A673 (cell line): ENCODE data around the gene ZBTB20. TPM values are rescaled to one million over a fixed set of nuclear protein-coding genes. Genes with fewer than 3 reads are reported as not detected.

Source experiments
- BruUV-seq: library from RNA; stranded (reverse); fragments of 400-500 nt; replicated peaks from 2 replicates; lab custom pipeline; 2021; lab: Mats Ljungman, UMichigan
- CTCF ChIA-PET: fragments of 300-600 bp; sonication (Branson Sonifier 250); formaldehyde crosslinking; loops from one replicate; lab custom pipeline; 2022; ENCODE audit warnings: antibody characterized with exemption; lab: Charles Lee
- POLR2A ChIA-PET: fragments of 300-600 bp; sonication (Branson Sonifier 250); formaldehyde crosslinking; loops from one replicate; lab custom pipeline; 2022; ENCODE audit warnings: antibody characterized with exemption; ENCODE audit not compliant: low non-redundant PET; lab: Charles Lee
- DNase-seq: peaks from one replicate; pipeline ENCODE4 v3.0.0-alpha.2; 2015; ENCODE audit warnings: low spot score
- H3K27ac ChIP-seq: fragments of 200-600 bp; sonication (generic); 2 replicates; pipeline ENCODE4 v1.5.1; 2016; ENCODE audit warnings: mixed run types, low read depth, mild to moderate bottlenecking, mixed read lengths, antibody characterized with exemption, low read length; ENCODE audit not compliant: poor library complexity, severe bottlenecking
- H3K27me3 ChIP-seq: fragments of 200-600 bp; sonication (generic); replicated peaks from 2 replicates; pipeline ENCODE4 v1.6.1; 2017; ENCODE audit warnings: mixed run types, low read depth, mild to moderate bottlenecking, mixed read lengths, antibody characterized with exemption, low read length; ENCODE audit not compliant: insufficient read depth, poor library complexity
- H3K36me3 ChIP-seq: fragments of 200-600 bp; sonication (generic); 2 replicates; pipeline ENCODE4 v1.6.1; 2016; ENCODE audit warnings: mixed run types, mild to moderate bottlenecking, mixed read lengths, antibody characterized with exemption, low read length; ENCODE audit not compliant: insufficient read depth, poor library complexity, severe bottlenecking
- H3K4me1 ChIP-seq: fragments of 200-600 bp; sonication (generic); 2 replicates; pipeline ENCODE4 v1.6.1; 2017; ENCODE audit warnings: mixed run types, mild to moderate bottlenecking, mixed read lengths, antibody characterized with exemption, low read length; ENCODE audit not compliant: insufficient read depth, poor library complexity, severe bottlenecking
- H3K4me3 ChIP-seq: fragments of 200-600 bp; sonication (generic); 2 replicates; pipeline ENCODE4 v1.5.1; 2016; ENCODE audit warnings: low read depth, mixed run types, mild to moderate bottlenecking, mixed read lengths, low read length; ENCODE audit not compliant: poor library complexity, severe bottlenecking
- H3K9me3 ChIP-seq: fragments of 200-600 bp; sonication (generic); 2 replicates; pipeline ENCODE4 v1.6.1; 2016; ENCODE audit warnings: mixed run types, low read depth, mild to moderate bottlenecking, mixed read lengths, antibody characterized with exemption, low read length; ENCODE audit not compliant: poor library complexity, severe bottlenecking
- CTCF ChIP-seq: fragments of 300-800, 200-600 bp; sonication (generic); conservative IDR thresholded peaks from 2 replicates; pipeline ENCODE4 v1.5.1; 2017; ENCODE audit warnings: low read depth, mild to moderate bottlenecking, antibody characterized with exemption, low read length, moderate library complexity, mixed read lengths
- EZH2 ChIP-seq: fragments of 200-600 bp; sonication (generic); IDR thresholded peaks from 2 replicates; pipeline ENCODE4 v1.6.1; 2017; ENCODE audit warnings: borderline replicate concordance, low read depth, mild to moderate bottlenecking, mixed read lengths, antibody characterized with exemption, low read length; ENCODE audit not compliant: poor library complexity, severe bottlenecking
- intact Hi-C: fragments of 100-400 bp; cut with micrococcal nuclease; formaldehyde crosslinking; loops from one replicate; pipeline ENCODE4 v1.10.0; 2022; ENCODE audit not compliant: unreplicated experiment
- total RNA-seq: library from RNA; stranded (reverse); gene quantifications from 2 replicates; pipeline ENCODE4 v1.2.3, GENCODE V29; 2021

ZBTB20 gene
- total RNA-seq, 1 experiment from 2014 or later: 13.5 TPM

DNA sequence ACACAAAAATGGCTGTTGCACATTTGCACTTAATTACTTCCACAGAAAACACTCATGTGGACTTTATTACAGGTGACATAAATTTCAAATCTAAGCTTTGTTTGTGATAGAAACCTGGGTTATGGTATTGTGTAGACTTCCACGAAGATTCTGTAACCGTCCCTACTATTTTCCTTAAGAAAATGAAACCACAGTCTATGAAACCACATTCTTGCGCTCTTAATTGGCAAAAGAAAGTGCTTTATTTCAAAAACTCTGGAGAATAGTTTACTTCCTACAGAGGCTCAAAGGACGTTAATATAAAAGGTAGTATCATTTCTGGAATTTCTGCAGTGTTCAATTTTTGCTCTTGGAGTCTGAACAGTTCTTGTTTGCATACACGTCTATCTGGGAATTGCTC is 729.8 kb downstream of the ZBTB20 start:
- no peak for DNase-seq
- peaks cover 47% of the 10 kb centered on the region for H3K4me1 ChIP-seq
- ChIA-PET POLR2A (no interaction called here), CTCF (interaction anchor here (2.9 kb wide), 1 partner anchor 34 kb away, joined by 56 read pairs; no protein-coding TSS in a partner anchor)
- no peaks in the 10 kb centered on the region for H3K36me3 ChIP-seq
- H3K9me3 ChIP-seq: no peaks in the 10 kb centered on the region
- no peak for TF ChIP-seq CTCF
- TF ChIP-seq EZH2: no peak
- no peaks in the 10 kb centered on the region for H3K27me3 ChIP-seq
- no TSS peak for BruUV-seq
- peak overlapping the region; percentile 24 for H3K4me3 ChIP-seq
- H3K27ac ChIP-seq: peak overlapping the region; percentile 34
- intact Hi-C loops: loop anchor here (5.0 to 10.0 kb wide), 3 partner anchors 55 to 1418 kb away; no protein-coding TSS in a partner anchor

DNA sequence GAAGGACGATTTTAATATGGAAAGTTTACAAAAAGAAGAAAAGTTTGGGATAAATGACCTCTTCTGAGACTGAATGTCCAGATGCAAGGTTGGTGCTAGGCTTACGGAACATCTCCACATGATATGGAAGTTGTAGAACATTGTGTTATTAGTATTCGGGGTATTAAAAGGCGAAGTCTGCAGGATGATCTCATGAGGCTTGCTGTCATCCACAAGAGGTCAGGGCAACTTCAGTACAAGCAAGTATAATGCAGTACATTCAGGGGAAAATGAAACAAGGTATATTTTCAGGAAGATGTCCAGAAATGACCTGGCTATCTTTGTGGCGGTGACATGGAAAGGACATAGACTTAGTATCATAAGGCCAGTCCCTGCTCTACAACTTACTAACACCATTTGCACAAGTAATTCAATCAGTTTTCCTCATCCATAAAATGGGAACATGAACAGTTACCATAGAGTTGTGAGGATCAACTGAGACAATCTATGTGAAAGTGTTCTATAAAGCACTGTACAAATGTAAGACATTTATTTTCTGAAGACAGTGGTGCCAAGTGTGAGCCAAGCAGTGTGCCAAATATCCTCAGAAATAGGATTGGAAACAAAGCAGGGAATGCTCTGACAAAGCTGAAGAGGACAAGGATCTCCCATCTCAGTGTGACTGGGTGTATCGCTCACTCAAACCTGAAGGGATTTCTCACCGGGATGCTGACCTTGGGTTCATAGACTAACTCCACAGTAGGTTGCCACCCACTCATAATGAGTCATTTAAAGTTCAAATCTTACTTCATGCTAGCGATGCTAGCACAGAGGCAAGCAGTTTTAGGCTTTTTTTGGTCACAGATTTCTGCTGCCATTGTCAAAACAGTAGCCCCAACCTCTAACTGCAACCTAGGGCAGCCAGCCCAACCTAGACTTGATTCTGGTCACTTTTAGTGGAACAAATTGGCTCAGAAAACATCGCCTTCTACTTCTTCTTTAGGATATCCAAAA is 735.0 kb downstream of the ZBTB20 start:
- Histone ChIP-seq H3K4me1 (peaks cover 84% of the 10 kb centered on the region), H3K27ac (peak overlapping the region; percentile 86), H3K9me3 (no peaks in the 10 kb centered on the region), H3K36me3 (no peaks in the 10 kb centered on the region), H3K27me3 (no peaks in the 10 kb centered on the region), H3K4me3 (peak overlapping the region; percentile 20)
- ChIA-PET CTCF (no interaction called here), POLR2A (no interaction called here)
- intact Hi-C loops: loop anchor here (5.0 to 10.0 kb wide), 3 partner anchors 35 to 1423 kb away; no protein-coding TSS in a partner anchor
- peak; percentile 34; the same call in 1 of the 2 replicates for TF ChIP-seq CTCF
- no peak for TF ChIP-seq EZH2
- BruUV-seq: TSS peak; percentile 58
- peak; percentile 61 for DNase-seq

GRCh38 chr3:114411190-114411668 is 735.9 kb downstream of the ZBTB20 start:
- Histone ChIP-seq H3K27ac (peak overlapping the region; percentile 86), H3K4me3 (peak overlapping the region; percentile 20), H3K4me1 (peaks cover 79% of the 10 kb centered on the region), H3K36me3 (no peaks in the 10 kb centered on the region), H3K27me3 (no peaks in the 10 kb centered on the region), H3K9me3 (no peaks in the 10 kb centered on the region)
- intact Hi-C loops: loop anchor here (5.0 to 10.0 kb wide), 3 partner anchors 36 to 1424 kb away; no protein-coding TSS in a partner anchor
- POLR2A ChIA-PET: no interaction called here
- no peak for TF ChIP-seq EZH2
- TF ChIP-seq CTCF: no peak
- BruUV-seq: no TSS peak
- CTCF ChIA-PET: interaction anchor here (1.0 to 1.4 kb wide), 3 partner anchors 8 to 36 kb away, joined by 3 to 4 read pairs (median 4); no protein-coding TSS in a partner anchor
- DNase-seq: peak; percentile 89
